Activated CD4-positive, CD25-positive, alpha-beta regulatory T cell (primary cell): Measurements from ENCODE around the gene P4HA2.

Experiments used
- DNase-seq, 4 experiments: peaks; one replicate each; lab custom pipeline; 2025; lab: John Stamatoyannopoulos, UW

P4HA2 gene

GRCh38 chr5:132264546-132265335 is 37.1 kb upstream of the P4HA2 start:
- DNase-seq: no peak

- no peak for DNase-seq
Measured at GRCh38 chr5:132263548-132264261, 36.1 kb upstream of the P4HA2 start.

- no peak for DNase-seq
Measured at GRCh38 chr5:132262882-132263547, 35.4 kb upstream of the P4HA2 start.

GRCh38 chr5:132261881-132262845 is 34.5 kb upstream of the P4HA2 start:
- no peak for DNase-seq

- DNase-seq: no peak
Measured at GRCh38 chr5:132260714-132261551, 33.3 kb upstream of the P4HA2 start.

GRCh38 chr5:132260051-132260450 is 32.4 kb upstream of the P4HA2 start:
- no peak for DNase-seq

- no peak for DNase-seq
Measured at GRCh38 chr5:132259069-132259851, 31.6 kb upstream of the P4HA2 start.

GRCh38 chr5:132258102-132259068 is 30.7 kb upstream of the P4HA2 start:
- no peak for DNase-seq

- DNase-seq: no peak
Measured at GRCh38 chr5:132257131-132258101, 29.8 kb upstream of the P4HA2 start, which contains the start of gene PDLIM4. Gene PDLIM4, plus strand, starts transcription at chr5:132257696. Its CDS starts 39 bp downstream, at chr5:132257735.

GRCh38 chr5:132256783-132257130 is 29.1 kb upstream of the P4HA2 start:
- DNase-seq: no peak

GRCh38 chr5:132256086-132256782 is 28.6 kb upstream of the P4HA2 start:
- no peak for DNase-seq

- DNase-seq: no peak
Measured at GRCh38 chr5:132254321-132254977, 26.8 kb upstream of the P4HA2 start.

- no peak for DNase-seq
Measured at GRCh38 chr5:132253452-132254320, 26.0 kb upstream of the P4HA2 start.

- no peak for DNase-seq
Measured at GRCh38 chr5:132253008-132253441, 25.4 kb upstream of the P4HA2 start.

- DNase-seq: no peak
Measured at GRCh38 chr5:132251220-132251725, 23.6 kb upstream of the P4HA2 start.
